DND-41 (cell line): ENCODE data around the gene MYRIP.

Experiments
- ATAC-seq: fragments of 200-7000 bp; cut with Tn5 transposase; 3 replicates; pipeline ENCODE4 v1.9.1; 2021; ENCODE audit warnings: low read depth; ENCODE audit not compliant: insufficient read depth
- DNase-seq: peaks from one replicate; pipeline ENCODE4 v3.0.0-alpha.2; 2020
- H2AFZ ChIP-seq: 2 replicates; pipeline ENCODE4 v1.6.0; 2012; ENCODE audit warnings: low read depth, low read length
- H3K27ac ChIP-seq: 2 replicates; pipeline ENCODE4 v1.5.1; 2012; ENCODE audit warnings: low read length, inconsistent platforms
- H3K27me3 ChIP-seq: fragments of 200-600 bp; sonication (generic); 2 replicates; pipeline ENCODE4 v1.6.0; 2012; ENCODE audit warnings: low read length, mild to moderate bottlenecking, inconsistent platforms; ENCODE audit not compliant: insufficient read depth, poor library complexity
- H3K36me3 ChIP-seq: 2 replicates; pipeline ENCODE4 v1.5.1; 2012; ENCODE audit warnings: low read length, inconsistent platforms; ENCODE audit not compliant: insufficient read depth
- H3K4me1 ChIP-seq: 2 replicates; pipeline ENCODE4 v1.5.1; 2012; ENCODE audit warnings: mild to moderate bottlenecking, low read length; ENCODE audit not compliant: insufficient read depth
- H3K4me2 ChIP-seq: 2 replicates; pipeline ENCODE4 v1.6.0; 2012; ENCODE audit warnings: mild to moderate bottlenecking, moderate library complexity, low read length, inconsistent platforms; ENCODE audit not compliant: insufficient read depth
- H3K4me3 ChIP-seq, 2 experiments: fragments of 200-600 bp in 1 of 2; shearing (Covaris generic) in 1 of 2; 2 replicates each; pipeline ENCODE4 v1.5.1; 2012 to 2016; ENCODE audit warnings: inconsistent platforms in 2 of 2, low read length in 2 of 2, mild to moderate bottlenecking in 2 of 2, low read depth in 1 of 2, moderate library complexity in 1 of 2
- H3K79me2 ChIP-seq: 2 replicates; pipeline ENCODE4 v1.6.0; 2012; ENCODE audit warnings: low read length, inconsistent platforms; ENCODE audit not compliant: insufficient read depth
- H3K9ac ChIP-seq: 2 replicates; pipeline ENCODE4 v1.6.0; 2012; ENCODE audit warnings: low read depth, mild to moderate bottlenecking, inconsistent platforms, low read length, moderate library complexity
- H3K9me3 ChIP-seq: 2 replicates; pipeline ENCODE4 v1.5.1; 2012; ENCODE audit warnings: low read length, moderate library complexity, mild to moderate bottlenecking, inconsistent platforms; ENCODE audit not compliant: insufficient read depth, severe bottlenecking
- H4K20me1 ChIP-seq: 2 replicates; pipeline ENCODE4 v1.6.0; 2012; ENCODE audit warnings: low read length; ENCODE audit not compliant: insufficient read depth
- CTCF ChIP-seq: IDR thresholded peaks from 2 replicates; pipeline ENCODE4 v1.5.1; 2012; ENCODE audit warnings: borderline replicate concordance, low read length, moderate library complexity, mild to moderate bottlenecking; ENCODE audit not compliant: poor library complexity, severe bottlenecking; ENCODE audit errors: extremely low read depth
- EZH2 ChIP-seq: IDR thresholded peaks from 3 replicates; pipeline ENCODE4 v1.6.1; 2012; ENCODE audit warnings: borderline replicate concordance, low read depth, mild to moderate bottlenecking, moderate library complexity, low read length, inconsistent platforms; ENCODE audit not compliant: severe bottlenecking

MYRIP gene

GRCh38 chr3:40307176-40307575 lies 497.8 kb downstream of the MYRIP start:
- no peak for ATAC-seq
- no peak overlapping the region for H3K27ac ChIP-seq

DNA sequence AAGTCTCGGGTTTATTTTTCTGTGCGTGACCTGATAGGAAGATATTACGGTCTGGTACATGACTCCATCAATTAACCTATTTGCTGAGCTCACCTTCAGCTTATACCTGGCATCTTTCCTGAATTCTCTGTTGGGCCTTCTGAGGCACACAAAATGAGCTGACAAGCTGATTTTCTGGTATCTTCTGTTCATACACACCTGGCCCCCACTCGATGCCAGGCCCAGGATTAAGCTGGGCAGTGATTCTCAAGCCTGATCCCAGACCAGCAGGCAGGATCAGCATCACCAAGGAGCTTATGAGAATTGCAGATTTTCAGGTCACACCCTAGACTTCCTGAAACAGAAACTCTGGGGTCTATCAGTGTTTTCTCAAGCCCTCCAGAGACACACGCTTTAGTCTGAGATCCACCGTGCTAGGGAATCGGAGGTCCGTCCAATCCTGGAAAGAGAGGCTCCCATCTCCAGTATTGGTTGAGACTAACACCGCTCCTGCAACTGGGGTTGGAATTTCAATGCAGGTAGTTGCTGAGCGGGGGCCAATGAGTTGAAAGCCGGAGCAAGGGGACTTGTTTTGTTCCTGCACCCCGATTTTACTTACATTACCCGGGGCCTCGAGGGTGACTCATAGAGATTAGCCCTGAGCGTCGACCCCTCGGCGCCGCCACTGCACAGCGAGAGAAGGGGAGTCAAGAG lies 499.5 kb downstream of the MYRIP start:
- ATAC-seq, result peak; percentile 1; the same call in 1 of the 3 replicates
- H3K27ac ChIP-seq, result peak overlapping the region; percentile 83
- peaks cover 28% of the 10 kb centered on the region for H3K4me1 ChIP-seq
- peak overlapping the region; percentile 89 for H2AFZ ChIP-seq
- H3K9me3 ChIP-seq, result no peaks in the 10 kb centered on the region
- H3K9ac ChIP-seq, result peak overlapping the region; percentile 96
- peaks cover 23% of the 10 kb centered on the region for H3K79me2 ChIP-seq
- H4K20me1 ChIP-seq, result no peaks in the 10 kb centered on the region
- H3K36me3 ChIP-seq, result peaks cover 32% of the 10 kb centered on the region
- DNase-seq, result no peak
- H3K4me3 ChIP-seq, result peak overlapping the region; percentile 37 to 82
- no peaks in the 10 kb centered on the region for H3K27me3 ChIP-seq
- TF ChIP-seq EZH2 (no peak), CTCF (no peak)
- peak overlapping the region; percentile 92 for H3K4me2 ChIP-seq

More at GRCh38 chr3:40307176-40307575, 497.8 kb downstream of the MYRIP start:
- H3K9me3 ChIP-seq, result no peaks in the 10 kb centered on the region
- no peaks in the 10 kb centered on the region for H4K20me1 ChIP-seq
- H3K4me1 ChIP-seq, result peaks cover 28% of the 10 kb centered on the region
- no peak overlapping the region for H2AFZ ChIP-seq
- no peaks in the 10 kb centered on the region for H3K27me3 ChIP-seq
- H3K36me3 ChIP-seq, result peaks cover 16% of the 10 kb centered on the region
- H3K79me2 ChIP-seq, result peaks cover 23% of the 10 kb centered on the region
- H3K4me3 ChIP-seq, result no peak overlapping the region
- DNase-seq, result no peak
- TF ChIP-seq EZH2 (no peak), CTCF (no peak)
- no peak overlapping the region for H3K4me2 ChIP-seq
- no peak overlapping the region for H3K9ac ChIP-seq

DNA sequence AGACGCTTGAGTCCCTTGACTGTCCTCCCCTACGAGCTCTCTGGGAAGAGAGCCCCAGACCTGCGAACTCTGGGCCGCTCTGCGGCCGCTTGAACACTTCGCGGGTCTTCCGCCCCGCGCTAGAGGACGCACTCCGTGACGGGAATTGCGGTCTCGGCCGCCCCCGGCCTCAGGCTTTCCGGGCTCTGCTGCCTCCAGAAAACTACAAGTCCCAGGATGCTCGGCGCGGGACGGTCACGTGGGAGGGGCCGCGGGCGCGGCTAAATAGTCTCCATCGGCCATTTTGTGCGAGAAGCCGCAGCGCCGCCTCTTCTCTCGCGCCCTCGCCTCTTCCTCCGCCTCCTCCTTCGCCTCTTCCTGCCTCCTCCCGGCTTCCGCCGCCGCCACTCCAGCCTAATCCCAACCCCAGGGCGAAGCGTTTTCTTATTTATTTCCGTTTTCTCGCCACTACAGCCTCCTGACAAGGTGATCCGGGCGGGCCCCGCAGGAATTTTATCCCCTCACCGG lies 500.1 kb downstream of the MYRIP start, which contains the start of gene EIF1B:
Gene EIF1B, plus strand, starts transcription at position 290 of the 507 bp plus-strand sequence. CDS start 235 bp downstream, outside the sequence.
- peaks cover 35% of the 10 kb centered on the region for H3K36me3 ChIP-seq
- H2AFZ ChIP-seq, result peak within 1 kb of the TSS; percentile 94
- DNase-seq, result peak; percentile 98
- H3K27me3 ChIP-seq, result no peaks in the 10 kb centered on the region
- peak within 1 kb of the TSS; percentile 94 for H3K27ac ChIP-seq
- H3K9me3 ChIP-seq, result no peaks in the 10 kb centered on the region
- peak within 1 kb of the TSS; percentile 82 to 85 for H3K4me3 ChIP-seq
- ATAC-seq, result peak; percentile 89
- no peak for TF ChIP-seq EZH2
- TF ChIP-seq CTCF, result peak; percentile 88
- H3K4me2 ChIP-seq, result peak within 1 kb of the TSS; percentile 92
- peaks cover 23% of the 10 kb centered on the region for H3K79me2 ChIP-seq
- H4K20me1 ChIP-seq, result no peaks in the 10 kb centered on the region
- peaks cover 28% of the 10 kb centered on the region for H3K4me1 ChIP-seq
- H3K9ac ChIP-seq, result peak within 1 kb of the TSS; percentile 96
